ENCODE data around the gene HEXA. TPM values are rescaled to one million over a fixed set of nuclear protein-coding genes. Genes with fewer than 3 reads are reported as not detected.

The HEXA gene
- polyA plus RNA-seq, 2 of the 4 experiments (the other 2 are of a cell fraction): 112 to 148 TPM

- ATAC-seq: no peak
- no peak for TF ChIP-seq JUN (IDR thresholded peaks at IDR 0.05)
- TF ChIP-seq CTCF (IDR thresholded peaks at IDR 0.05): no peak
- TF ChIP-seq CEBPB (IDR thresholded peaks at IDR 0.05): no peak
- TF ChIP-seq KDM1A (IDR thresholded peaks at IDR 0.05; ENCODE audit: low read depth): no peak
- TF ChIP-seq NR3C1 (IDR thresholded peaks at IDR 0.05): no peak
- no peak for TF ChIP-seq EHMT2 (IDR thresholded peaks at IDR 0.05; ENCODE audit: low read depth)
- no peak for TF ChIP-seq TFCP2L1 (CRISPR knock-in tag; IDR thresholded peaks at IDR 0.05)
- TF ChIP-seq MYC (IDR thresholded peaks at IDR 0.05; ENCODE audit: borderline replicate concordance, low read length): no peak
- no peak for TF ChIP-seq FOSL2 (IDR thresholded peaks at IDR 0.05)
- no peak for TF ChIP-seq FOSL2 (CRISPR knock-in tag; IDR thresholded peaks at IDR 0.05)
- no peak for TF ChIP-seq MAX (IDR thresholded peaks at IDR 0.05)
- no peak for TF ChIP-seq BCL3 (IDR thresholded peaks at IDR 0.05)
- H3K4me1 ChIP-seq: no peaks in the 10 kb centered on the region
- CTCF ChIA-PET: interaction anchor here (1.8 kb wide), 2 partner anchors 10 to 313 kb away, joined by 4 to 5 read pairs; no protein-coding TSS in a partner anchor
- 91% methylated on average over 3 of the region's 3 CpGs for WGBS (ENCODE audit: missing lambda C conversion rate)
- POLR2A ChIA-PET: interaction anchor here (1.6 kb wide), 1 partner anchor 18 kb away, joined by 4 read pairs; the partner anchor contains the start of gene HEXA
- DNase-seq (ENCODE audit: low read depth in 1 of 2, low spot score in 1 of 2): no peak
- H3K9me3 ChIP-seq: no peaks in the 10 kb centered on the region
- H3K27ac ChIP-seq: no peak overlapping the region
- no peak overlapping the region for H3K4me2 ChIP-seq
- no peak for FAIRE-seq
- no peak overlapping the region for H3K4me3 ChIP-seq
Measured at GRCh38 chr15:72358121-72358520, 17.7 kb downstream of the HEXA start.

- ATAC-seq: no peak
- no peaks in the 10 kb centered on the region for H3K4me1 ChIP-seq
- no peaks in the 10 kb centered on the region for H3K9me3 ChIP-seq
- H3K4me3 ChIP-seq: no peak overlapping the region
- no peak for FAIRE-seq
- ChIA-PET CTCF (no interaction called here), POLR2A (no interaction called here)
- no peak overlapping the region for H3K4me2 ChIP-seq
- TF ChIP-seq EHMT2 (IDR thresholded peaks at IDR 0.05; ENCODE audit: low read depth): no peak
- no peak for TF ChIP-seq HDAC2 (IDR thresholded peaks at IDR 0.05)
- TF ChIP-seq GATA3 (IDR thresholded peaks at IDR 0.05; ENCODE audit: borderline replicate concordance): no peak
- no peak for TF ChIP-seq ZFP36 (IDR thresholded peaks at IDR 0.05; ENCODE audit: borderline replicate concordance, partially characterized antibody)
- TF ChIP-seq E2F6 (IDR thresholded peaks at IDR 0.05; ENCODE audit: borderline replicate concordance, low read depth): no peak
- no peak for TF ChIP-seq RNF2 (IDR thresholded peaks at IDR 0.05; ENCODE audit: borderline replicate concordance, low read depth)
- TF ChIP-seq KDM1A (IDR thresholded peaks at IDR 0.05; ENCODE audit: low read depth): no peak
- DNase-seq (ENCODE audit: low read depth in 1 of 2, low spot score in 1 of 2): no peak
- WGBS (ENCODE audit: missing lambda C conversion rate): 100% methylated on average over 1 of the region's 1 CpG
- no peak overlapping the region for H3K27ac ChIP-seq
Measured at GRCh38 chr15:72354496-72354895, 21.3 kb downstream of the HEXA start.

- no peak overlapping the region for H3K27ac ChIP-seq
- ATAC-seq (no peak), FAIRE-seq (no peak), DNase-seq (ENCODE audit: low read depth in 1 of 2, low spot score in 1 of 2) (no peak)
- H3K9me3 ChIP-seq: no peaks in the 10 kb centered on the region
- WGBS (ENCODE audit: missing lambda C conversion rate): 97% methylated on average over 2 of the region's 2 CpGs
- no peak overlapping the region for H3K4me3 ChIP-seq
- POLR2A ChIA-PET: no interaction called here
- CTCF ChIA-PET: interaction anchor here (2.5 kb wide), 1 partner anchor 11 kb away, joined by 8 read pairs; no protein-coding TSS in a partner anchor
- no peak overlapping the region for H3K4me2 ChIP-seq
- no peaks in the 10 kb centered on the region for H3K4me1 ChIP-seq
- TF ChIP-seq RCOR1 (IDR thresholded peaks at IDR 0.05; ENCODE audit: low read depth, low read length): no peak
- TF ChIP-seq REST (IDR thresholded peaks at IDR 0.05): no peak
- TF ChIP-seq ESRRA (IDR thresholded peaks at IDR 0.05; ENCODE audit: borderline replicate concordance, low read length): no peak
- no peak for TF ChIP-seq POLR2A (IDR thresholded peaks at IDR 0.05; ENCODE audit: low read length)
- TF ChIP-seq USF2 (IDR thresholded peaks at IDR 0.05): no peak
- no peak for TF ChIP-seq MAFK (IDR thresholded peaks at IDR 0.05; ENCODE audit: partially characterized antibody)
Measured at GRCh38 chr15:72353266-72353665, 22.5 kb downstream of the HEXA start.

Data from A549 (cell line).